Measurements from ENCODE around the gene GPR135.
A peak's percentile ranks its signal among the peaks of the same experiment; 100 is the strongest.
"Not testable (repeated sequence)": the region's sequence is repeated elsewhere in the genome, so short reads cannot be mapped to it uniquely, and the experiment has no call there.

GPR135 gene

DNA sequence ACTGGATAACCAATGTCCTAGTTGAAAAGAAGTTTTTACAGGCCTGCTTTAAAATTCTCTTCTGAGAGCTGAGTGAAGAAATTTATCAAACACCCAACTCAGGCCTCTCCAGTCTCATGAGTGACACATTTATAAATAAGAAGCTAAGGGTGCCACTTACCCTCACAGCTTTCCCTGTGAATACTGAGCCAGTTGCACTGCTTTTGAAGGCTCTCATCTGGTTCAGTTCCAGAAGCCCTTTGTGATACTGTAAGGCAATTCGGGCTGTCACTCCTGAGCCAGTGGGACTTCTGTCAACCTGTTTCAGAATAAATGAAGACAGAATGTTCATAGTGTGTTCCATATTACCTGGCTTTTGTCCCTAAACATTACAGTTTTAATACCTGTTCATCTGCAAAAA is 10.5 kb upstream of the GPR135 start:
- no peak for DNase-seq (ENCODE audit: low read depth)

DNA sequence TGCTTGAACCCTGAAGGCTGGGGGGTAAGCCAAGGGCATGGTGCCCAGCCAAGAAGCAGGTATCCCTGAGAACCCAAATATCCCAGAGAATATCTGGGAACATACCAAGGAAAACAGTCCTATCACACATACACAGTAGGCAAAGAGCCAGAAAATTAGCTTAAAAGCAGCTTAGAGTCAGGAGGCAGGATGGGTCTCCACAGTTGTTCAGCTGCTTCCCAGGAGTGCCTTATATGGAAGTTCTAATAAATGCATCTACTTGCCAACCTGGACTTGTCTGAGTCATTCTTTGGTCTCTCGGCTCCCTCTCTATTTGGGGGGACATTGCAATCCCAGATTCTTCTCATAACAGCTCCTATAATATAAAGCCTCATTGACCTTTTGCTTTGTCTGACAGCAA is 9.0 kb upstream of the GPR135 start:
- DNase-seq (ENCODE audit: low read depth), result no peak

DNA sequence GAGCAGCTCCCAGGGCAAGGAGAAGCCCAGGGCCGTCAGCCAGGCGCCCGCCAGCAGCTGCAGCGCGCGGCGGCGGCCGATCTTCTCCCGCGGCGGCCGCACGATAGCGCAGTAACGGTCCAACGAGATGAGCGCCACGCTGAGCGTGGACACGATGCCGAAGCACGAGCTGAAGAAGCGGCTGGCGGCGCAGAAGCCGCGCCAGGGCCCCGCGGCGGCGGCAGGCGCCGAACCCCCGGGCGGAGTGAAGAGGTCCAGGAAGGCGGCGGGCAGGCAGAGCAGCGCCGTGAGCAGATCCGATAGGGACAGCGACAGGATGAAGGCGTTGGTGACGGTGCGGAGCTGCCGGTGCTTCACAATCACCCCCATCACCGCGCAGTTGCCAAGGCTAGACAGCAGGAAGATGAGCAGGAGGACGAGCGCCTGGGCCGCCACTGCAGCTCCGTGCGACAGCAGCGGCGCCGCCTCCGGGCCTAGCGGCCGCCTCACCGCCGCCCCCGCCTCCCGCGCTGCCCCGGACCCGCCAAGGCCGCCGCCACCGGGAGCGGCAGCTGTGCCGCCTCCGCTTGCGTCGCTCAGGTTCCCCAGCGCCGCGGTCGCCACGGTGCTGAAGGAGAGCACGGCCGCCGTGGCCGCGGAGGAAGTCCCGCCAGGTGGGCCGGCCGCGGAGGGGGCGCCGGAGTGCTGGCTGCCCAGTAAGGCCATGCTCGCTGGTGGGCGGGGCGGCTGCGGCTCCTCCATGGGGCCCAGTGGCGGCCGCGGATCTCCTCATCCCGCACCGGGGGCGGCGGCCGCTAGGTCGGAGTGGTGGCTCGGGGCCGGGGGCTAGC is 479 bp downstream of the GPR135 start:
- DNase-seq (ENCODE audit: low read depth), result peak; percentile 33

DNA sequence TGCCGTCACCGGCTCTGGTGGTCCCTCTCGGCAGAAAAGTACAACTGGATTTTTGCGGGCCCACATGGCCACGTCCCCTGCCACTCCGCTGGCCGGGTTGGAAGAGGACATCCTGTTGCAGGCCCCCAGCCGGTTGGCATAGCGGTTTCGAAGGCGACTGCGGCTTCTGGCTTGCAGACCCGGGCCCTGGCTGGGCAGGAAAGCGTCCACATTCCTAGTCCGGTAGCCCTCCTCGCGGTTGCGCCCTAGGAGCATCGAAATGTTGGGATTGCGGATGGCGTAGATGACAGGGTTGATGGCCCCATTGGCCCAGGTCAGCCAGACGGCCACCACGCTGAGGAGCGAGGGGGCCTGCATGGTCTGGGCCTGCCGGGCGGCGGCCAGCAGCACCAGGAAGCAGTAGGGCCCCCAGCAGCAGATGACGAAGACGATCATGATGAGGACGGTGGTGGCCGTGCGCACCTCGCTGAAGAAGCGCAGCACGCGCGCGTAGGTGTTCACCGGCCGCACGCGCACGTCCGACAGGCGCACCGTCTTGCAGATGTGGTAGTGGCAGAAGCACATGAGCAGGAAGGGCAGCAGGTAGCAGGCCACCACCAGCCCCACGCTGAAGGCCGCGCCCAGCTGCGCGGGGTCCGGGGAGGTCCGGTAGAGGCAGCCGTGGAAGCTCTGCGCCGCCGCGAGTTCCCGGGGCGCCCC is 1.2 kb downstream of the GPR135 start:
- DNase-seq (ENCODE audit: low read depth), result peak; percentile 41

DNA sequence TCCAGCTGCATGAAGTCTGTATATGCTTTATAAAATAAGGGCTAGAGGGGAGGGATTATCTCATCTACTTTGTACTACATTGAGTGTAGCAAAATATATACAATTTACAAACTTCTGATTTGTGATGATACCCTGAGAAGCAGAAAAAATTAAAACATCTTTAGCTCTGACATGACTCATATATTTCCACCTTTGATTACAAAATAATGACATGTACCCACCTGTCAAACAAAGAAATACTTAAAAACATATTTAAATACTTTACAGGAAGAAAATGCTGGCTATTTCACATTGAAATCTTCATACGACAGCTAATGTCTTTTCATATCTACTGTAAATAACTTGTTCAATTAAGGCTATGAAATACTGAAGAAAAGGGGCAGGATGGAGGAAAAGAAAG is 3.3 kb downstream of the GPR135 start:
- no peak for DNase-seq (ENCODE audit: low read depth)

DNA sequence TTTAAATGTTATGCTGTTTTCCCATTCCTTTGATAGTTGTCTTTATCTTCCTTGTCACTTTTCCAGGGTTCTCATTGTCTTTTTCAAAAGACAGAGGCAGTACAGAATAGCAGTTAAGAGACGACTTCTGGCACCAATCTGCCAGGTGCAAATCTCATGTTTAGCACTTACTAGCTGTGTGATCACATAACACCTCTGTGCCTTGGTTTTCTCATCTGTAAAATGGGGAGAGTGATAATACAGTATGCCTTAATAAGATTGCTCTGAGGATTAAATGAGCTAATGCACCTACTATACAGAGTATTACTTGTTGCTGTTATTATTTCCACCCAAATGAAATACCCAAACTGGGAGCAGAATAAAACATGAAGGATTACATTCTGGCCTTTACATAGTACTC is 4.8 kb downstream of the GPR135 start:
- DNase-seq (ENCODE audit: low read depth), result no peak

DNA sequence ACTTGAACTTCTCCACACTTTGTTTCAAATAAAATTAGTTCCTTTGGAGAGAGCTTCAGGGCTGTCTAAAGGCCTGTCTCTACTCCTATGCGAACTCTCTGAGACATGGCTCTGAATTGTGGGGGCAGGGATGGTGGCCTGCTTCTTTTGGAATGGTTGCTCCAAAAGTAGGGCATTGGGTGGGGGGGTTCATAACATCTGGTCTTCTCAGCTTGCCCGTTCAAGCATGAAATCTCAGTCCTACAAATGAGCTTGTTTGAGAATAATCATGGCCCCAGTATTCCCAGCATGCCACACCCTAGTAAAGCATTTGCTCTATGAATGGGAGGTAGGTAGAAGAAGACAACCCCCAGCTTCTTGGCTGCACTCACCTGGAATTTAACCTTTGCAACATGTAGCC is 6.7 kb downstream of the GPR135 start:
- DNase-seq (ENCODE audit: low read depth), result no peak

DNA sequence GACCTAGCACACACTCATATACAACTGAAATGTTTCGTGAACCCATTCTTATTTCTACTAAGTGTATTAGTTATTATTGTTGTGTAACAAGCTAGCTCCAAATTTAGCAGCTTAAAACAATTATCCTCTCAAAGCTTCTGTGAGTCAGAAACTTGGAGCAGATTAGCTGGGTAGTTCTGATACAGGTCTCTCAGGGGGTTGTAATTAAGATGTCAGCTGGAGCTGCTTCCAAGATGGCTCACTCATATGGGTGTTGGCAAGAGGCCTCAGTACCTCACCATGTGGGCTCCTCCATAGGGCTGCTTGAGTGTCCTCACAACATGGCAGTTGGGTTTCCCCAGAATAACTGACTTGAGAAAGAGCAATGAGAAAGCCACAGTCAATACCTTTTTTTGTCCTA is 9.8 kb downstream of the GPR135 start:
- DNase-seq (ENCODE audit: low read depth), result no peak

DNA sequence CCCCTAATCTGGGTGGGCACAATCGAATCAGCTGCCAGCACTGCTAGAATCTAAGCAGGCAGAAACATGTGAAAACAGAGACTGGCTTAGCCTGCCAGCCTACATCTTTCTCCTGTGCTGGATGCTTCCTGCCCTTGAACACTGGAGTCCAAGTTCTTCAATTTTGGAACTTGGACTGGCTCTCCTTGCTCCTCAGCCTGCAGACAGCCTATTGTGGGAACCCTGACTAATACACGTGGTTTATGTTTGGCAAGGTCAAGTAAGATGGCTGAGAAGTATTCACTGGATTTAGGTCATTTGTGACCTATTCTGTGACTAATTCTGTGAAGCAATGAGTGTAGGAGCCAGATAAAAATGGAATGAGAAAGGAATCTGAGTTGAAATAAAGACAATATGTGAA is 11.0 kb downstream of the GPR135 start:
- DNase-seq (ENCODE audit: low read depth), result no peak

DNA sequence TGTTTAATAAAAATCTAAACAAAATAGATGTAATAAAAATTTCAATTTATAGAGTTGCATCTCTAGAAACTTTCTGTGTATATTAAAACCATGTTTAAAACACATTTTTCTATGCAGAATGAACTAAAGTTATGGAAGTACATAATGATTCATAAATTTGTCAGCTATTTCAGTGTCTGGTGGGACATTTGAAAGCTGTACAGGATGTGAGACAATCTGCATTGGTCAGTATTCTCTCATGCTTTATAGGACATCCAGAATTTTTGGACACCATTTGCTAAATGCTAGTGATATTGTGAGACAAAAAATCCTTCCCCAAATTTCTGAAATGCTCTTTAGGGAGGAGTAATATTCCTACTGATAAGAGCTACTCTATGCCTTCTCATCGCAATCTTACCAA is 13.3 kb downstream of the GPR135 start:
- DNase-seq (ENCODE audit: low read depth), result no peak

DNA sequence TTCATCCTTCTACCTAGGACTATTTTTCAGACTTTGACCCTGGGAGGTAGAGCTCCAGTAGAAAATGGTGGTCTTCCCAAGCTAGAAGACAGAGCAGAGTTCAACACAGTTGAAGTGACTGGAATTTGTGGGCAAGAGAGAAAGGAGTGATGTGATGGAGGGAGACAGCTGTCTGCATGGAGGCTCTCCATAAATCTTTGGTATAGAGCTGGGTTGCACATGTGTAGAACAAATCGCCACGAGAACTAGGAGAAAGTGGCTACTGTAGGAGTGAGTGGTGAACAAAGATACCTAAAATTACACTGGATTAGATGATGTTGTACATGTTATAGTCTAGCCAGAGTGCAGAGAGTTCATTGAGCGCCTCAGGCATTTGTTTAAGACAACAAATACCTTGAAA is 14.5 kb downstream of the GPR135 start:
- no peak for DNase-seq (ENCODE audit: low read depth)

DNA sequence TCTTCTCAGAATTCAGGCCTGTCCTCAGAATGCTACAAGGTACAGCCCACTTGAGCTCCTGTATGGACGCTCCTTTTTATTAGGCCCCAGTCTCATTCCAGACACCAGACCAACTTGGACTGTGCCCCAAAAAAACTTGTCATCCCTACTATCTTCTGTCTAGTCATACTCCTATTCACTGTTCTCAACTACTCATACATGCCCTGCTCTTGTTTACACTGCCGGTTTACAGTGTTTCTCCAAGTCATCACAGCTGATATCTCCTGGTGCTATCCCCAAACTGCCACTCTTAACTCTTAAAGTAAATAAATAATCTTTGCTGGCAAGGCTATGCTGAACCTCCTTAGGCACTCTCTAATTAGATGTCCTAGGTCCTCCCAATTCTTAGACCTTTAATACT is 16.5 kb downstream of the GPR135 start:
- DNase-seq (ENCODE audit: low read depth), result not testable (repeated sequence)

DNA sequence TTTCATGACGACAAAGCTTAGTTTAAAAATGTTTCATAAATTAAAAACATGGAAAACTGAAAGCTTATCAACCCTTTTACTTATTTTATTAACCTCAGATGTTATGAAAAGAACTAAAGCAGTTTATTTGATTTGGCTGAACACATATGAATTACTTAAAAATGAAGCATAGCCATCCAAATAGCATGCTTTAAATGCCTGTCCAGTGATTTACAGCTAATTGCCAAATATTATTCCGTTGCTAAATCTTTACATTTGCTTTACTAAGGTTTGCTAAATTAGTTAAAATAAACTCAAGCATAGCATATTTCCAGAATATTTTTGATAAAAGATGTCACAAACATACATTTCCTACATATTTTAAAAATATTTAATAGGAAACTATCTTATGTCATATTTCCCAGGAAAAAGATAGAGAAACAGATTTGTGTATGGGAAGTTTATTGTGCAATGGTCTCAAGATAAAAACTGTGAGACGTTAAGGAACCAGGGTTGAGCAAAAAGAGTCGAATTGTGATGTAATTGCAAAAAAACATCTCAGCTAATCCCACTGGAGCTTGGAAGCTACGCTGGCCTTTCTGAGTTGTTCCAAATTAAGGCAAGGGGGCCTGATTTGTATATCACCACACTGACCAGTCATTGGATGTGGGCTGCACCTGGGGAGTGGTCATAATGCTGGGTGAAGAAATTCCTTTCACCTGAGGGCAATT is 25.8 kb downstream of the GPR135 start:
- DNase-seq (ENCODE audit: low read depth), result no peak

DNA sequence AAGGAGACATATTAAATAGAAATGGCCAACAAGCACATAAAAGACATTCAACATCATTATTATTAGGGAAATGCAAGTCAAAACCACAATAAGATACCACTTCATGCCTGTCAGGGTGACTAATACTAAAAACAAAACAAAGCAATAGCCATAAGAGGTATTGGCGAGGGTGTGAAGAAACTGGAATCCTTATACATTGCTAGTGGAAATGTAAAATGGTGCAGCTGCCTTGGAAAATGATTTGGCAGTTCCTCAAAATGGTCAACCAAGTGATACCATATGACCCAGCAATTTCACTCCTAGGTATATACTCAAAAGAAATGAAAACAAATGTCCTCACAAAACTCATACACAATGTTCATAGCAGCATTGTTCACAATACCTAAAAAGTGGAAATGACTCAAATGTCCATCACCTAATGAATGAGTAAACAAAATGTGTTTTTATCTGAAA is 27.0 kb downstream of the GPR135 start:
- no peak for DNase-seq (ENCODE audit: low read depth)

DNA sequence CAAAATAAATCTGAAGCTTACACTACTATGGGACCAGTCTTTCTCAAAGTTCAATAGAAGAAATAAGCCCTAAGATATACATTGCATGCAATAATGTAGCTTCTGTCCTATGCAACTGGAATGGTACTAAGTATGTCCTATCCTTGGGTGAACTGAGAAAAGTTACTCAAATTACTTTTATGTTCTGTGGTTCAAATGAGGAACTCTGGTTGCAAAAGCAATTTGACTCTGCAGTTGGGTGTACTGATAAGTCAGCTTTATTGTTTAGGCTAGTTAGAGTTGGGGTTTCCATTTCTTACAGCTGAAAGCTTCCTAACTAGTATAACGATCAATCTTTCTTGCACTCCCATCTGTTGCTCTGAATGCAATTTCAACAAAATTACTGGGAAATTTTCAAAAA is 29.2 kb downstream of the GPR135 start:
- DNase-seq (ENCODE audit: low read depth), result no peak

DNA sequence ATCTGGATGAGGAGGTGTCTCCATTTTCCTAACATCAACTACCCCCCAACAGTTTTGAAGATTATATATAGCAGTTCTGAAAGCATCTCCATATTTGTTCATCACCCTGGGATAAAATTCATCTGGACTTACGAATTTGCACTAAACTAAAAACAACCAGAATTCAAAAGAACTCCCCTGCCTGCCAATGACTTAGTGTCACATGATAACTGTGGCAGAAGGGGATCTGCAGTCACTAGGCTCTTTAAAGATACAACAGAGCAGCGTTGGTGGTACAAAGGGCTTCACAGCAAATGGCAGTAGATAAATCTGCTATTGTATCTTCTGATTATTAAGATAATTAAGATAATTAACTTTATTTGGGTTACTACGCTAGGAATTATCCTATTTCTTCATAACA is 30.1 kb downstream of the GPR135 start:
- no peak for DNase-seq (ENCODE audit: low read depth)

DNA sequence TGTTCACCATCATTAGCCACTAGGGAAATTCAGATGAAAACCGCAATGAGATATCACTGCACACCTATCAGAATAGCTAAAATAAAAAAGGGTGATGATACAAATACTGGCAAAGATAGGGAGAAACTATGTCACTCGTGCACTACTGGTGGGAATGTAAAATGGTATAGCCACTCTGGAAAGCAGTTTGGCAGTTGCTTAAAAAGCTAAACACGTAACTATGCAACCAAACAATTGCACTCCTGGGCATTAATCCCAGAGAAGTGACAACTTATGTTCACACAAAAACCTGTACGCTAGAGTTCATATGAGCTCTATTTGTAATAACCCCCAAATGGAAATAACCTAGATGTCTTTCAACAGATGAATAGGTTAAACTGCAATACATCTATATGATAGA is 35.4 kb downstream of the GPR135 start:
- no peak for DNase-seq (ENCODE audit: low read depth)

DNA sequence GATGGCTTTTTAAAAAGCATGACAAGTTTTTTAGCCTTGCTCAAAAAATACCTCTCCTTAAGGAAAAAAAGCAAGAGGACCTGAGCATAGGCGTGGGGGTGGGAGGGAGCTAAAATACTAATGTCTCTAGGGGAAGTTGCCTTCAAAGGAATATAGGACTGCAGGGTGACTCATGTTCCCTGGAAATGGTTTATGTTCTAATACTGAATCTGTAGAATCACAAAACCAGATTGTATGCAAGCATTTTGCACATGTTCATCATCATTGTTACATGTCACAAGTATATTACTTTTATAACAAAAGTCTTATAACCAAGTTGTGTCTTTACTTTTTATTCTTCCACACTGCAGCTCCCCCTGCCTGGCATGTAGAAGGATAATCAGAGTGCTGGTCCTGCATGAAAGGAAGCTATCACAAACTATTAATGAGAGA is 36.6 kb downstream of the GPR135 start:
- DNase-seq (ENCODE audit: low read depth), result no peak

DNA sequence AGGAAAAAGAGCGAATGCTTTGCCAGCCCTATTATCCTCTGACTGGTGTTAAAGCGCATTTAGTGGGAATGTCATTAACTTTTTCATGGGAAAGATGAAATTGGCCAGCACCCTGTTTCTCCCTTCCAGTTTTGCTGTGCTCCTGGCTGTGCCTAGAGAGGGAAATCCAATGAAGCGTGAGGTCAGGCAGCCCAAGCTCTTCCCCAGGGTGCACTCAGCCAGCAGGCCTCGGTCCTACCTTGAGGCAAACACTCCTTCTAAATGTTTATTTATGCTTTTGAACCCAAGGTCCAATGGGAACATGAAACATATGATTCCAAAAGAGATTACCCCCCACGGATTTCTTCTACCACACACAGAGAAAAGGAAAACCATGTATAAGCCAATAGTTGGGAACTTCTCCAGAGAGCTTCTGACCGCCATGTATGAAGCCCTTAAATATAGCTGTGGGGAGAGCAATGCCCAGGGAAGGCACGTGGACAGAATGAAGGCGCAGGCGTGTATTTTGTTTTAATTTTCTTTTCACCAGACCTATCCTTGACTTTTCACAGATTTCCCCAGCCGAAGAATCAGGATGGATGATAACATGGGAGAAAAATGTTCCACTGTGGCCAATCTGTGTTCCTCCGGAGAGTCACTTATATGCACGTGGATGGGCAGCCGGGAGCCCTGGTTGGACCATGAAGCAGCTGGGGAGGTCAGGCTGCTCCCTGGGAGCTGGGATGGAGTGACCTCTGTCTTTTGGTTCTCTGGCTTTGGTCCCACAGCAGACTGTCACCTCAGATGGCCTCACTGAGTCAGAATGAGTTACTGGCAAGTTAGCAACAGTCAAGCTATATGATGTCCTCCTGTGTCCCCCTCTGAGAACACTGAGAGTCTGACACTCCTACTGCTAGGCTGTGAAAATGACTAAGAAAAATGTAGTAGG is 37.3 kb downstream of the GPR135 start:
- DNase-seq (ENCODE audit: low read depth), result no peak

DNA sequence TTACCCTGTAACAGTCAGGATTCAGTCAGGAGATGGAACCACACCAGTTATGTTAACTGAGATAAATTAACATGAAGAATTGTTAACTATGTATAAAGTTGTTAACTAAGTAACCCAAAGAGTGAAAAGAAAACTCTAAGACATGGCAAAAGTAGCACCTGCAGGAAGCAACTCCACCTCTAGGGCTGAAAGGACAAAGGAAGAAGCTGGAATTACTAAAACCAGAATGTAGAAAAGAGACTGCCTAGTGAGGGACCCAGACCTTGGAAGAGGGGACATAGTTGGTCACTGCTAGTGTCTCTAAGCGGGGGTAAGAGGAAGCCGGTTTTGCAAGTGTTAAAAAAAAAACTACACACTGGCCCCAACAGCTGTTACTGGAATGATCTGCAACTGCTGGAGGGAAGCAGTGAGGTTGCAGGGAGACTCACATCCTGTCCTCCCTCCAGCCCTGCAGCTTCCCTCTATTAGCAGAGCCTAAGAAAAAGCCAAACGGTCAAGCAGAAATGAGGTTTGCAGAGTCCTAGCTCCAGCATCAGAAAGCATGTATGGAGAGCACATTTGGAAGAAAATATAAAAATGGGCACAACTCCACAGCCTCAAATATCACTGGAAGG is 39.8 kb downstream of the GPR135 start:
- no peak for DNase-seq (ENCODE audit: low read depth)

DNA sequence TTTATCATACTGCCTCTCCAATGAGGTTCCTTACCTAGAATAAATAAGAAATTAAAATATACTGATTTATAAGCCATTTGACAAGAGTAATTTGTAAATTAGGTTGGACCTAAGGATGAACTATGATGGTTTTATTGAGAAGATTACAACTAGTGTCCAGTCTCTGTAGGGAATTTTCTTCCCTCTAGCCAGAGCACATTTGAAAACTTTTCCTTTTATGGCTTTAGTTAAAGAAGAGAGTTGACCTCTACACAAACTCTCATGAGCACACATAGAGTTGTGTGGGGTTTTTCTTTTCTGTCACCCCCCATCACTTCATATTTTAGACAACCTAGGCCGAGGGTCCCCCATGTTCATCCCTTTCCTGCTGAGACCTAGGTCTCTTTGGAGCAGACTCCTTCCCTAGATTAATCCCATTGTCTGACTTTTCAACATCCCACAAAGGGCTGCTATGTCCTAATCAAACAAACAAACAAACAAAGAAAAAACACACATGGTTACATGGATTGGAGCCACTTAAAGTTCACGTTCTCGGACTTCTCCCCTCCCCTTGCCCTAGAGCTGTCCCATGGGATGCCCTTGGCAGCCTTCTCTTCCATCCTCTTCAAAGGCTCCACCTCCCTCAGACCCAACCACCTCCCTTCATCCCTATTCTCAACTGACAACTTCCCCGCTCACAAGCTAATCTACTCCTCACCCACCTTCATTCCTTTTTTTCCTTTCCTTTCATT is 40.7 kb downstream of the GPR135 start:
- DNase-seq (ENCODE audit: low read depth), result no peak

Data from activated T-cell treated with anti-CD3 and anti-CD28 coated beads for 48 hours (primary cell).